Stimulated activated CD8-positive, alpha-beta memory T cell treated with anti-CD3 and anti-CD28 coated beads, Interleukin-15, amount 100 ng/mL, for 1 hour (primary cell): Measurements from ENCODE around the gene IFI35.
"Not testable (repeated sequence)": the region's sequence is repeated elsewhere in the genome, so short reads cannot be mapped to it uniquely, and the experiment has no call there.

Experiments
- DNase-seq: peaks from one replicate; pipeline ENCODE4 v3.0.0-alpha.2; 2020; ENCODE audit warnings: low read depth

Gene IFI35

DNA sequence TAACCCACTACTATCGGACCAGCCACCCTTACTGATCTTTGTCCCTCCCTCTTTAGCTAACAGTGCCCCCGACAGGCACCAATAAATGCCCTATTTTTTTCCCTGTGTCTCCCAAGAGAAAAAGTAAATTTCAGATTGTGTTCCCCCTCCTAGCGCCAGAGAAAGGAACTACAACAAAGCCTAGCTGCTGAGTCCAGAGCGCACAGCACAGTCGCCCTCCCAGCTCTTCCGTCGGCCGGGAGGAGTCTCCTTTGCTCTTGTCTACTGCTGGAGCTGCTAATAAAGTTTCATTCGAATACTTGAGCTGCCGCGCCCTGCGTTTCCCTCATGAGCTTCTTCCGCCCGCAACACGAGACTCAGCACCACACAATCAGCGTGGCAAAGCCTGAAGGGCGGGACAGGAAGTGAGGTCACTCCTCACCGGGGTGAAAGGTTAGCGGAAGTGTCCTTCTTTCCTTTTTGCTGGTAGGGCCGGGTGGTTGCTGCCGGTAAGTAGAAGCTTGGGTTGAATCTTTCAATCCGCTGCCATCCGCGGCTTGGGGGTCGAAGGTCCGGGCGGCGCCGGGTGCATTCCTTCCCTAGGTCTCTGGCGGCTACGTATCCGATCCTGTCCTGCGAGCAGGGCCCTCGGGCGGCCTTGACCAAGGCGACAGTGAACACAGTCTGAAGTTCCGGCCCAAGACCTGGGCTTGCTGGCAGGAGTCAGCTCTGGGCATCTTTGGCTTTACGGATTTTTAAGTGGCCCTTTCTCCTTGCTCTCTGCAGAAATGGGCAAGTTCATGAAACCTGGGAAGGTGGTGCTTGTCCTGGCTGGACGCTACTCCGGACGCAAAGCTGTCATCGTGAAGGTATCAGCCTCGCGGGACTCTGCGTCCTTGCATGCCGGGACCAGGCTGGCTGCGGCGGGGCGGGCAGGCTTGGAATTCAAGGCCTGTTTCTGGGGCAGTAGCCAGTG, 8.3 kb upstream of the IFI35 start, which contains the start of gene RPL27:
Gene RPL27 (plus strand): TSS at position 436 of the 955 bp plus-strand sequence. CDS start 332 bp downstream, at position 768.
- DNase-seq: peak; percentile 98

DNA sequence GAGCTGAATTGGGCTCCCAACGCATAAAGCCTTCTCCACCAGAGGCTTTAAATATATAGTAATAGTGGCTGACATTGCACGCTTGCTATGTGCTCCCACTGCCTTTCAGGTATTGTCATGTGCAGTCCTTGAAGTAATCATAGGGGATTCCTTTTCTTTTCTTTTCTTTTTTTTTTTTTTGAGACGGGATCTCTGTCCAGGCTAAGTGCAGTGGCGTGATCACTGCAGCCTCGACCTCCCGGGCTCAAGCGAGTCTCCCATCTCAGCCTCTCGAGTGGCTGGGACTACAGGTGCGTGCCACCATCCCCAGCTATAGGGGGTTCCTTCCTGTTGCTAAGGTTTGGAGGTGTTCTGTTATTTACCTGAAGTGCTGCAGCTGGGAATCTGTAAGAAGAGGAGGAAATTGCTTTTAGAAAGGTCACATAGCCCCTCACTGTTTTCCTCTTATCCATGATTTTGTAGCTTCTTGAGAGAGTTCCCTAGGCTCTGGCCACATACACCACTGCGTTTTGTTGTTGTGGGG, 7.5 kb upstream of the IFI35 start:
- no peak for DNase-seq

DNA sequence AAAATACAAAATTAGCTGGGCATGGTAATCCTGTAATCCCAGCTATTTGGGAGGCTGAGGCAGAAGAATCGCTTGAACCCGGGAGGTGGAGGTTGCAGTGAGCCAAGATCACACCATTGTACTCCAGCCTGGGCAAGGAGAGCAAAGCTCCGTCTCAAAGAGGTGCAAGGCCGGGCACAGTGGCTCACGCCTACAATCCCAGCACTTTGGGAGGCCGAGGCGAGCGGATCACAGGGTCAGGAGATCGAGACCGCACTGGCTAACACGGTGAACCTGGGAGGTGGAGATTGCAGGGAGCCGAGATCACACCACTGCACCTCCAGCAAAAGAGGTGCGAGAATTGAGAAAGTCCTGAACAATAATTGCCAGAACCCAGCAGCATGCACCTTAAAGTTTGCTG, 5.7 kb upstream of the IFI35 start:
- DNase-seq: not testable (repeated sequence)

DNA sequence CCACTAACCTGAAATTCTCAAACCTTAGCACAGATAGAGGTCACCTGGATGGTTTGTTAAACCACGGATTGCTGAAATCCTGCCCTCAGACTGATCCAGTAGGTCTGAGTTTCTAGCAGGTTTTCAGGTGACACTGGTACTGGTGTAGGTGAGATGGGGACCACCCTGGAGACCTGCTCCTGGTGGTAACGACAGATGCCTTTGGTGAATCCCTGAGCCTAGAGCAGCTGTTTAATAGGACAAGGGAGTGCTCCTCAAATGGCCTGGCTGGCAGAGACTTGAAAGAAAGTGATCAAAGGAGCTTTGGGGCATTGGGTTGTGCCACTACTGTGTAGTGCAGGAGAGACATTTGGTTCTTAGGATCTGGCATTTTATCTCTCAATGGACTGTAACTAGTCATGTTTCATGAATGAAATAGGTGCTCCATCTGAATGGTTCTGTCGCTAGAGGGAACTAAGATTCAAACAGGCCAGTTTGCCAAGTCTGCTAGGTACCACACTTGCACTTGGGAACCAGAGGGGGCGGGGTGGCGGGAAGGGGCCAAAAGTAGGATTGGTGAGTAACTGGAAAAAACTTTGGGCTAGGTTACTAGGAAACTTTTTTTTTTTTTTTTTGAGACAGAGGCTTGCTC, 2.9 kb upstream of the IFI35 start:
- DNase-seq: no peak

DNA sequence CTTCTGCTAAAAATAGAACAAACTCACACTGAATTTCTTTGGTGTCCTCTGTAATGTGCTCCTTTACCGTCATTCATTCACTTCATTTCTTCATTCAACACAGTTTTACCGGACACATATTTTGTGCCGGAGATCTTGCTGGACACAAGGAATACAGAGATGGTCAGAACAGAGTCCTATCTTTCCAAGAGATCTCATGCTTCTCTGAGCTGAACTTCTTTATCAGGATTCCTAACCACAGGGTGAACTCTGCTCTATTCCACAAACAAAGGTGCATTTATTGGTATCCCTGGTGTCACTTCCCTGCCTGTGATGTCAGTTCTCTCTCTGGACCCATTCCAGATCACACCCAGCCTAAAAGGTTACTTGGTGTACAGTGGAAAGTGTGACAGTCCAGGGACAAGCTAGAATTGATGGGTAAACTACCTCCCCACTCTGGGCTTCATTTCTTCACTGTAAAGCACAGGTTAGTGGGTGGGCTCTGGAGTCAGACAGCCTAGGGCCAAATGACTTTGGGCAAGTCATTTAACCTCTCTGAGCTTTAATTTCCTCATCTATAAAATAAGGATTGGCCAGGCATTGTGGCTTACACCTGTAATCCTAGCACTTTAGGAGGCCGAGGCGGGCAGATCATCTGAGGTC, 4.2 kb downstream of the IFI35 start:
- DNase-seq: no peak

DNA sequence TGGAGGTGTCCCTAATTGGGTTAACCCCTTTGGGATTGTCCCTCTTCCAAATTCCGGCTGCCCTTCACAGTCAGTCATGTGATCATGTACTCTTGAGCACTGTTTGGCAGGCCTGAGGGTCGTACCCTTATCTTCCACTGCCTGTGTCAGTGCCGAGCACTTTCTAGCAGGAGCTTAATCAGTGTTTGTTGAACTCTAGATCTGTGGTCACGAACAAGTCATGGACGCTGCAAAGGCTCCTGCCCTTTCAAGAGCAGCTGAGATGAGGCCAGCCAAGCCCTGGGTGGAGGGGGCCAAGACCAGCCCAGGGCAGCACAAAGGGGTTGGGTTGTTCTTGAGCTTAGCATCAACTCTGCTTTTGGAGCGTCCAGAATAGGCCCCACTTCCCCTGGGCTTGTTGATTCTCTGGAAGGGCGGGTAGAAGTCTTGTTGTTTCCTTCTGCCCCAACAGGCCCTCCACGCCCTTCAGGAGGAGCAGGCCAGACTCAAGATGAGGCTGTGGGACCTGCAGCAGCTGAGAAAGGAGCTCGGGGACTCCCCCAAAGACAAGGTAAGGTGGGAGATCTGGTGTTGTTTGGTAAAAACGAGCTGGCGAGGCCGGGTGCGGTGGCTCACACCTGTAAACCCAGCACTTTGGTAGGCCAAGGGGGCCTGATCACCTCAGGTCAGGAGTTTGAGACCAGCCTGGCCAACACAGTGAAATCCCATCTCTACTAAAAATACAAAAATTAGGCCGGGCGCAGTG, 5.3 kb downstream of the IFI35 start:
- DNase-seq: no peak

DNA sequence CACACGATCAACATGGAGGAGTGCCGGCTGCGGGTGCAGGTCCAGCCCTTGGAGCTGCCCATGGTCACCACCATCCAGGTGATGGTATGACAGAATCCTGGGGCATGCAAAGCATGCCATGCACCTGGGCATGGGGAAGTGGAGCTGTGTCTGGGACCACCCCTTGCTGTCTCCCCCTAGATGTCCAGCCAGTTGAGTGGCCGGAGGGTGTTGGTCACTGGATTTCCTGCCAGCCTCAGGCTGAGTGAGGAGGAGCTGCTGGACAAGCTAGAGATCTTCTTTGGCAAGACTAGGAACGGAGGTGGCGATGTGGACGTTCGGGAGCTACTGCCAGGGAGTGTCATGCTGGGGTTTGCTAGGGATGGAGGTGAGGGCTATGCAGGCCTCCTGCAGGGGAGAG, 6.7 kb downstream of the IFI35 start:
- DNase-seq: no peak

DNA sequence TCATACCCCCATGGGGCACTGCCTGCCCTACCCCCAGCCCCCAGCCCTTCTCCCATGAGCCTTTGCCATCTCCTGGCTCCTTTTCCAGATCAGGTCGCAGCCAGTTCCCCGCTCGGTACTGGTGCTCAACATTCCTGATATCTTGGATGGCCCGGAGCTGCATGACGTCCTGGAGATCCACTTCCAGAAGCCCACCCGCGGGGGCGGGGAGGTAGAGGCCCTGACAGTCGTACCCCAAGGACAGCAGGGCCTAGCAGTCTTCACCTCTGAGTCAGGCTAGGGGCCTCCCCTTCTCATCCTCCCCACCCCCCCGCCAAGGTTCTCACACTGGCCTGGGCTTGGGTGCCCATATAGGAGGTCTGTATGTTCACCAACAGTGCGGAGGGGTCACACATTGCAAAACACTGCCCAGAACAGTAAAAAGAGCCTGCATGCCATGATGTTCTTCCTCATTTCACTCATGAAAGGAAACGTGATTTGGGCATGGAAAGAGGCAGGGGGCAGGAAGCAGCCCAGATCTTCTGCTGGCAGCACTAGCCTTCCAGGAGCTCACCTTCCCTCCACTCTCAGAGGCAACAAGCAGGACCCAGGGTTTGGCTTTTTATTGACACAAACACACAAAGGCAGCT, 7.5 kb downstream of the IFI35 start:
- no peak for DNase-seq

DNA sequence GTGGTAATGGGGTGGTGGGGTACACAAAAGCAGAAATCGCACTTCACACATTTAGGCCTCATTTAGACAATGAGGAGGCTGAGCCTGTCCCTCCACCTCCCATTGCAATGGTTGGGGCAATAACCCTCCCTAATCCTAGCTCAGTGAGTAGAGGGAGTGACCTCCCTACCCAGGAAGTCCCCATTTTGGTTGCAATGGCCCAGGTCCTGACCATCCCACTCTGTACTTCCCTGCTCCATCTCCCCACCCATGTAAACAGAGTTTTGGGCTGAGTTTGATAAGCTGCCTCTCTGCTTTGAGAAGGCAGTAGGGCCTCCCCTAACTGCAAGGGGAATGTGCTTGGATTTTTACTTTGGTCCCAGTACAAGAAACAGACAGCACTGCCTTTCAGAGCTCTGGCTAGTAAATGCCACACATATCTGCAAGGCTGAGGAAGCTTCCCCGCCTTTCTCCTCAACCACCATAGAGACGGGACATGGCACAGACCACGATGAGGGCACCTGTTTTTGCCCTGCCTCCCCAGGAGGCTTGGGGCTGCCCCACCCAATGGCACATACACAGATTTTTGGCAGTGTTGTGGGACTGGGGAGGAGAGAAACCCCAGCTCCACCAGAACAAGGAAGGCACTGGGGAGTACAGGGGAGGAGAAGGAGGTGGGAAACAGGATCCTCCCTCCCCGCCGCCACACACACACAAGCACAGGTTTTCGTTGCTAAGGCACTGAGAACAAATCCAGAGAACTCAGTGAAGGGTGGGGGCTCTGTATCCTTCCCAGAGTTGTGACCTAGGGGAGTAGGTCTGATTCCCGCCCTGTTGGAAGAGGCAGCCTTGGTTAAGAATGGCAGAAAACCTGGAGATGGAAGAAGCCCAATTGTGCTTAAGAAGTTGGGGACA, 8.3 kb downstream of the IFI35 start:
- DNase-seq: no peak

DNA sequence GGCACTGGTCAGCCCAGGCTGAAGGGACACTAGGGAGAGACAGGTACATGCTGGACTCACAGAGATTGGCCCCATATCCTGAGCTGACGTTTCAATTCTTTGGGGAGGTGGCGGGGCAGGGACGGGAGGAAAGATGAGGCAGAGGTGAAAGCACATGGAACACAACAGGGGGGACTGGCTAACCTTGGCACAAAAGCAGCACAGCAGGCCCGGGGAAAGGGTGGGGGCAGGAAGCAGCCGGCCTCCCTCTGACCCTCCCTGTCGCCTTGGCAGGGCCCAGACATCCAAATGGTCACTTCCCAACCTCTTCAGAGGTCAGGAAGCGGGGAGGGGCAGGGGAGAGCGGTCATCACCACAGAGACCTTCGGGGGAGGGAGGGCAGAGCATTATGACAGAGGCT, 9.0 kb downstream of the IFI35 start:
- DNase-seq: no peak

DNA sequence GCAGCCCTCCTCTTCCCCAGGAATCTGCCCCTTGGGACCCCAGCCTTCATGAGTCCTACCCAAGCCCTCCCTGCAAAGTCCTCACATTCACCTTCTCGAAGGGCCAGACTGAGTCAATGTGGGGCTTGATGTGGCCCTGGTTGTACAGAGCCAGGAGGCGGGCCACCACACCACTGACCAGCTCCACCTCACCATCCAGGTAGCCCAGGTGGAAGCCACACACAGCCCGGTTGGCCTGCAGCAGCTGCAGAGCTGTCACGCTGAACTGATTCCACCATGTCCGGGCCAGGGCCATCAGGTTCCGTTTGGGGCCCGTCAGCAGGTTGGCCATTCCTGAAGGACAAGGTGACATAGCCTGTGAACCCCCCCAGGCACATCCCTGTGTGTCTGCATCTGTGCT, 9.6 kb downstream of the IFI35 start:
- no peak for DNase-seq

DNA sequence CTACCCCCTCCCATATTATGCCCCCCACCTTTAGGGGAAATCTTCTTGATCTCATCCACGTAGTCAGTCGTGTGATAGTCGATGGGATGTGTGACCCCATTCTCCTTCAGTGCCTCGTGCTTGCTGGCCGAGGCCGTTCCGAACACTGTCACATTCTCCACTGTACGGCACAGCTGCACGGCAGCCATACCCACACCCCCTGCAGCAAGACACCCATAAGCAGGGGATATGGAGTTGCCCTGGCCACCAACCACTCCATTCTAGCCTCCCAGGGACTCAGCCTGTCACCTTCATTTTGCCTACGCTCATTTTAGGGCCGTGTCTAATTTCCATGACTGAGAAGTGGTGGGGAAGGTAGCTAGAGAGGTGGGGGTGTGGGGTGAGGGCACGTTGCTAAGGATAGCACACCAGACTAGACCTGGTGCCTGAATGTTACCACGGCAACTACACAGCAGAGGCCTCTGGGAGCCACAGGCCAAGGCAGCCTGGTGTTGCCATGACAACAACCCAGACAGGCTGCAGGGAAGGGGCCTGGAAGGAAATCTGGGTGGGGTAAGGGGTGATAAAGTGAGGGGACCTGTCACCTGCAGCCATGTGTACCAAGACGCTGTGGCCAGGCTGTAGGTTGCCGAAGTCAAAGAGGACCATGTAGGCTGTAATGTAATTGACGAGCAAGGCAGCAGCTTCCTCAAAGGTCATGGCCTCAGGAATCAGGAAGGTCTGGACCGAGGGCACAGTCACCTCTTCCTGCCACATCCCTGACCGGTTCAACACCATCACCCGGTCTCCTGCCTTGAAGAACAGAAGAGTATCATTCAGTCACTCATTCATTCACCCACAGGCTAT, 11.6 kb downstream of the IFI35 start:
- no peak for DNase-seq

DNA sequence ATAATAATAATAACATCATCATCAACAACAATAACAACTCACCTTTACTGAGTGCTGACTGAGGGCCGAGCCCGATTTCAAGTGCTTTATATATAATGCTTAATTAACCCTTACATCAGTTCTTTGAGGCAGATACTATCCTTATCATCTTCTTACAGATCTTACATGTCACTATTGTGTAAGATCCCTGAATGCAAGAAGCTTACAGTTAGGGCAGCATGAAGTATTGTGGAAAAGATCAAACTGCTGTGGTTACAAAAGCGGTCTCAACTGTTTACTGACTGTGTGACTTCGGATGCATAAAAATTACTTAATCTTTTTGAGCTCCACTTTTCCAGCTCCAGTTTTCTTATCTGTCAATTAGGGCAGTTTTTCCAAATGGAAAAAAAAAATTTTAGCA, 12.3 kb downstream of the IFI35 start:
- DNase-seq: no peak

DNA sequence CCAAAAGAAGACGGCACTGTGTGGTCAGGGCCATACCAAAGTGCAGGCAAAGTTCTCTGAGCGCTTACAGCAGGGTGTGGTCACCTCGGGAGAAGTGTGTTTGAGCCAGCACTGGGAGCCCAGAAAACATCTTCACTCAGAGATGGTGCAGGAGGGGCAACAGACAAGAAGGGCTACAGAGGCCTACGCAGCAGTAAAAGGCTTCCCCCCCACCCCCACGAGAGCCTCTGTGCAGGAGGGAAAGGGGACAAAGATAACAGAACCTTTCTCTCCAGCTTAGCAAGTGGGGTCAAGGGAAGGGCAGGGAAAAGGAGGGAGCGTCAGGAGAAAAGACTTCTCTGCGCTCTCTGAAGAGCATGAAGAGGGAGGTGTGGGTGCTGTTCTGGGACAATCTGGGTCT, 12.8 kb downstream of the IFI35 start:
- no peak for DNase-seq

DNA sequence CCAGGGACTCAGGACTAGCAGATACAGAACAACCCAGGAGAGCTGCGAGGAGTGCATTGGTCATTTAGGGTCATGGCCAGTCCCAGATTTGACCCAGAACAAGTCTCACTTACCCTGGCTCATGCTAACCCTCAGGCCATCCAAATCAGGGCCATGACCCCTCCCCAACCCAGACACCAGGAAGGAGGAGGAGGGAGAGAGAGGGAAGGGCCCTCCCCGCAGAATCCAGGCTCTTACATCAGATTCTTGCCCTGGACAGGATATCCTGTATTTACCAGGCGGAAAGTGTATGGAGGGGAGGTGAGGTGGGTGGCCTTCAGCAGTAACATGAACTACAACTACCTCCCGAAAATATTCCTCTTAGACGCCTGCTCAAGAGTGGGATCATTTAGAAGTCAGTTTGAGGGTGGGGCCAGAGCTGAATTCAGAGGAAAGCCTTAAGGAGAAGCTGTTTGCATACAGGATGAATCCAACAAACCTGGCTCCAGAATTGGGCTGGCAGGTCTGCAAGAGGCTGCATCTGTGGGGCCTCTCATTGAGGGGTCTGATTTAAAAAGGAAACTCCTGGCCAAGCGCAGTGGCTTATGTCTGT, 13.5 kb downstream of the IFI35 start:
- no peak for DNase-seq

DNA sequence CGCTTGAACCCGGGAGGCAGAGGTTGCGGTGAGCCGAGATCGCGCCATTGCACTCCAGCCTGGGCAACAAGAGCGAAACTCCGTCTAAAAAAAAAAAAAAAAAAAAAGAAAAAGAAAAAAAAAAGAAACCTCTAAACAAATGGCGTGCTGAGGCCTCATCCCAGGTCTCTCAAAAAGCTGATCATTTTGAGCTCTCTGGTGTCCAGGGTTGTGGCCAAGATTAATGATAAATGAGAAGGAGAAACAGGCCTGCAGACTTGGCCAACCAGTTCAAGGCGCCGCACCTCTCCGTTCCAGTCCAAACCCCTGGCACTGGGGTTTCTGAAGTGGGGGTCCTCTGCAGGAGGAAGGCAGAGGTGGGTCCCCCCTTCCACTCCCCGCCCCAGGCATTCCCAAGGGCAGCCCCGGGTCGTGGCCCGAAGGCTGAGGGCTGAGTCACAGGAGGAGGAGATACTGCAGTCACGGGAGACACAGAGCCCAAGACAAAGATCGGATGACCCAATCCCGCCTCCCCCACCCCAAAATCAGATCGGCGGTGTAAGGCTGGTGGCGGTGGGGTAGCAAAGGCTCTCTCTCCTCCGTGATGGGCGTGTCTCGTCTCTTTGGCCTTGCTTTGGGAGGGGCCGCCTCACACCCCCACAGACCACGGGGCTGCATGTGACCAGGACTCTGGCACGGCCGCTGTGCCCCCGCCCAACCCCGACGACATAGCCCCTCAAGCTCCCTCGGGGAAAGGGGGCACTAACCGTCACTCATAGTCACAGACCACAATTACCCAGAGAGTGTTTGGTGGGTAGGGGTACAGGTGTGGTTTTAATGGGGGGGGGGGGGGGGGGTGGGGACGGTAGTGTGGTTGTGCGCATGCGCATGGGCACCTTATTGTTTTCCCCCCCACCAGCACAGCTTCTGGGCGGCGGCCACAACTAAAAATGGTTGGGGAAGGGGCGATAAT, 14.5 kb downstream of the IFI35 start:
- no peak for DNase-seq

DNA sequence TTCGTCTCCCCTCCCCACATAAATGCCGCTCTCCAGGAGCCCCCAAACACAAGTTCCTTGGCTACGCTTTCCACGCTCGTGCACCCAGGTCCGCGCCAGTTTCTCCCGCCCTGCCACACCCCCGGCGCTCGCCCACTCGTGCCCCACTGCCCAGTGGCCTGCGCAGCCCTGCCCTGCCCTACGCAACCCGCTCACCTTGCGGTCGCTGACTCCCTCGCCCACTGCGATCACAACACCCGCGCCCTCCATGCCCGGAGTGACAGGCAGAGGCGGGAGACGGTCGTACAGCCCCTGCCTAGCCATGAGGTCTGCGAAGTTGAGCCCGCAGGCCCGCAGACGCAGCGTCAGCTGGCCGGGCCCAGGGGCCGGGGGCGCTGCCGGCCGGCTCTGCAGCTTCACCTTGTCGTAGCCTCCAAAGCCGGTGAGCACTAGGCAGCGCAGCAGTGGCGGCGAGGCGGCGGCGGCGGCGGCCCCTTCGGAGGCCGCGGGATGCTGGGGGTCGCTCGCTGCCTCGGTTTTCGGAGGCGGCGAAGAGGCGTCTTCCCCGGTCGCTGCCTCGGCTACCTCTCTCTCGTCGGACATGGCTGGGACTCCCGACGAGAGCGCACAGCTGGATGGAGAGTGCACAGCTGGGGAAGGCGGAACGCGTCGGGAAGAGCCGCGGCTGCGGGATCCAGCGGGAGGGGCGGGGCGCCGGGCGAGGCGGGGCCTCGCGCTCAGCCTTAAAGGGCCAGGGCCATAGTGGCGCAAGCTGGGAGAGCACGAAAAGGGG, 15.3 kb downstream of the IFI35 start, which contains the start of gene VAT1:
Gene VAT1 (minus strand): TSS at position 645 of the 772 bp plus-strand sequence. CDS start 63 bp downstream, at position 582.
- DNase-seq: peak; percentile 38
